A549 (cell line): ENCODE measurements around the gene SF3A2. TPM values are rescaled to one million over a fixed set of nuclear protein-coding genes. Genes with fewer than 3 reads are reported as not detected.
A peak's percentile ranks its signal among the peaks of the same experiment; 100 is the strongest.
"Not testable (repeated sequence)": the region's sequence is repeated elsewhere in the genome, so short reads cannot be mapped to it uniquely, and the experiment has no call there.

ENCODE experiments used
- ATAC-seq, 2 experiments: fragments of 200-7000 bp in 1 of 2; fragments of >200 bp in 1 of 2; cut with Nextera tagmentation in 1 of 2; cut with Tn5 transposase in 1 of 2; 3 replicates each; pipeline versions ENCODE4 v1.8.0 to v1.9.1; 2018 to 2020; ENCODE audit warnings: mild to moderate bottlenecking in 1 of 2, moderate library complexity in 1 of 2
- CTCF ChIA-PET: fragments of 300-600 bp; sonication (Branson Sonifier 250); formaldehyde crosslinking; extraction: SDS; loops from one replicate; lab custom pipeline; 2021; ENCODE audit warnings: antibody characterized with exemption, inconsistent platforms; lab: Yijun Ruan, JAX
- POLR2A ChIA-PET: fragments of 350-600 bp; formaldehyde crosslinking; extraction: SDS; loops from one replicate; lab custom pipeline; 2021; ENCODE audit warnings: antibody characterized with exemption, inconsistent platforms; lab: Yijun Ruan, JAX
- DNase-seq, 2 experiments: peaks; one replicate each; pipeline versions ENCODE4 v3.0.0 to v3.0.0-alpha.2; 2011 to 2016; ENCODE audit warnings: low read depth in 1 of 2, low spot score in 1 of 2
- FAIRE-seq: peaks from 2 replicates; lab custom pipeline; 2011; peaks lifted over from hg19 to GRCh38; lab: Jason Lieb, UNC
- H3K27ac ChIP-seq, 2 experiments: fragments of >200 bp; sonication (Bioruptor Twin); formaldehyde crosslinking; 3 replicates each; pipeline ENCODE4 v1.5.1; 2016 to 2017
- H3K4me1 ChIP-seq: fragments of >200 bp; sonication (Bioruptor Twin); formaldehyde crosslinking; 3 replicates; pipeline ENCODE4 v1.6.1; 2016
- H3K4me2 ChIP-seq: fragments of >200 bp; sonication (Bioruptor Twin); formaldehyde crosslinking; 3 replicates; pipeline ENCODE4 v1.6.1; 2016
- H3K4me3 ChIP-seq: fragments of >200 bp; sonication (Bioruptor Twin); formaldehyde crosslinking; 3 replicates; pipeline ENCODE4 v1.5.1; 2016
- H3K9me3 ChIP-seq: fragments of >200 bp; sonication (Bioruptor Twin); formaldehyde crosslinking; 3 replicates; pipeline ENCODE4 v1.6.1; 2016
- CBX2 ChIP-seq: fragments of 200-600 bp; sonication (generic); IDR thresholded peaks from 2 replicates; pipeline ENCODE4 v1.6.1; 2016; ENCODE audit warnings: low read depth, mild to moderate bottlenecking, borderline replicate concordance
- CTCF ChIP-seq: fragments of >200 bp; sonication (Bioruptor Twin); formaldehyde crosslinking; IDR thresholded peaks from 3 replicates; pipeline ENCODE4 v1.5.1; 2016
- EHMT2 ChIP-seq: fragments of 200-600 bp; sonication (generic); IDR thresholded peaks from 2 replicates; pipeline ENCODE4 v1.6.1; 2016; ENCODE audit warnings: antibody characterized with exemption, low read depth, mild to moderate bottlenecking, moderate library complexity
- ESRRA ChIP-seq: fragments of 150-350 bp; IDR thresholded peaks from 2 replicates; pipeline ENCODE4 v1.6.1; 2014; ENCODE audit warnings: mild to moderate bottlenecking, low read length, borderline replicate concordance
- FOSB ChIP-seq: fragments of 250-450 bp; sonication (Bioruptor Pico); IDR thresholded peaks from 2 replicates; pipeline ENCODE4 v1.5.0; 2020; ENCODE audit warnings: mild to moderate bottlenecking, moderate library complexity
- GATA3 ChIP-seq: IDR thresholded peaks from 2 replicates; pipeline ENCODE4 v1.6.1; 2012; ENCODE audit warnings: borderline replicate concordance
- HDAC2 ChIP-seq: fragments of 200-600 bp; sonication (generic); IDR thresholded peaks from 2 replicates; pipeline ENCODE4 v1.6.1; 2016
- KDM1A ChIP-seq: fragments of 200-600 bp; sonication (generic); IDR thresholded peaks from 2 replicates; pipeline ENCODE4 v1.6.1; 2016; ENCODE audit warnings: low read depth, mild to moderate bottlenecking
- MAX ChIP-seq: IDR thresholded peaks from 2 replicates; pipeline ENCODE4 v1.6.1; 2012
- NPAS2 ChIP-seq: fragments of 250-450 bp; sonication (Bioruptor Pico); IDR thresholded peaks from 2 replicates; pipeline ENCODE4 v1.8.0; 2022; ENCODE audit warnings: mild to moderate bottlenecking, moderate library complexity, borderline replicate concordance
- PHF8 ChIP-seq: fragments of 200-600 bp; sonication (generic); IDR thresholded peaks from 2 replicates; pipeline ENCODE4 v1.6.1; 2016; ENCODE audit warnings: low read depth, mild to moderate bottlenecking, antibody characterized with exemption, moderate library complexity, borderline replicate concordance
- RAD21 ChIP-seq, 2 experiments: fragments of >200 bp in 1 of 2; sonication (Bioruptor Twin) in 1 of 2; formaldehyde crosslinking in 1 of 2; IDR thresholded peaks in 1 of 2; conservative IDR thresholded peaks in 1 of 2; 2 replicates in 1 of 2; 3 replicates in 1 of 2; pipeline ENCODE4 v1.6.1; 2012 to 2018; ENCODE audit warnings: inconsistent platforms in 1 of 2
- RARB ChIP-seq: fragments of 250-450 bp; sonication (Bioruptor Pico); IDR thresholded peaks from 2 replicates; pipeline ENCODE4 v1.8.0; 2021; ENCODE audit warnings: mild to moderate bottlenecking, moderate library complexity
- SREBF2 ChIP-seq: fragments of 450-650 bp; IDR thresholded peaks from 2 replicates; pipeline ENCODE4 v1.6.1; 2014; ENCODE audit warnings: mild to moderate bottlenecking, moderate library complexity
- ZFP36 ChIP-seq: fragments of 450-650 bp; IDR thresholded peaks from 2 replicates; pipeline ENCODE4 v1.6.1; 2014; ENCODE audit warnings: borderline replicate concordance; ENCODE audit not compliant: partially characterized antibody
- ZSCAN20 ChIP-seq: fragments of 250-450 bp; sonication (Bioruptor Pico); IDR thresholded peaks from 2 replicates; pipeline ENCODE4 v1.8.0; 2022; ENCODE audit warnings: mild to moderate bottlenecking, moderate library complexity
- WGBS: methylation state at CpG from one replicate; pipeline ENCODE4 v1.1.6; 2017; ENCODE audit errors: missing lambda C conversion rate; 5-methylcytosine and 5-hydroxymethylcytosine counted together
- polyA plus RNA-seq, 4 experiments: library from polyadenylated mRNA; depleted of rRNA in 3 of 4; stranded (reverse); fragments of >200 nt; fragmentation: RNase III in 1 of 4; extraction: RNeasy Plus Mini Kit Qiagen cat#74134 plus additional on column Dnase treatment in 1 of 4; gene quantifications; 2 replicates in 3 of 4; 3 replicates in 1 of 4; pipeline ENCODE4 v1.2.3, GENCODE V29; 2011 to 2017
- TF ChIP-seq, protein P1 (sequence below): fragments of 150-350 bp; IDR thresholded peaks from 2 replicates; pipeline ENCODE4 v1.6.1; 2014; ENCODE audit warnings: low read depth, mild to moderate bottlenecking, low read length
- TF ChIP-seq, protein P2 (sequence below): IDR thresholded peaks from 2 replicates; pipeline ENCODE4 v1.6.1; 2012
- TF ChIP-seq, protein P3 (sequence below): IDR thresholded peaks from 2 replicates; pipeline ENCODE4 v1.6.1; 2012; ENCODE audit warnings: low read depth, borderline replicate concordance
- TF ChIP-seq, protein P4 (sequence below): fragments of >200 bp; sonication (Bioruptor Twin); formaldehyde crosslinking; IDR thresholded peaks from 2 replicates; pipeline ENCODE4 v1.6.1; 2016

Gene SF3A2
- polyA plus RNA-seq, 2 of the 4 experiments (the other 2 are of a cell fraction) = 11.9 to 68.2 TPM

- Histone ChIP-seq H3K4me1 (no peaks in the 10 kb centered on the region), H3K9me3 (no peaks in the 10 kb centered on the region), H3K4me3 (no peak overlapping the region), H3K4me2 (no peak overlapping the region), H3K27ac (no peak overlapping the region)
- ChIA-PET CTCF (interaction anchor here (0.8 to 1.3 kb wide), 3 partner anchors 9 to 36 kb away, joined by 3 to 5 read pairs (median 3); partner anchors contain the start of gene DOT1L), POLR2A (no interaction called here)
- 94% methylated on average over 28 of the region's 37 CpGs for WGBS
- TF ChIP-seq MAX (no peak), GATA3 (no peak), EHMT2 (no peak), ZFP36 (no peak), PHF8 (no peak), FOSB (CRISPR knock-in tag) (no peak), KDM1A (no peak)
- TF ChIP-seq, protein P1, sequence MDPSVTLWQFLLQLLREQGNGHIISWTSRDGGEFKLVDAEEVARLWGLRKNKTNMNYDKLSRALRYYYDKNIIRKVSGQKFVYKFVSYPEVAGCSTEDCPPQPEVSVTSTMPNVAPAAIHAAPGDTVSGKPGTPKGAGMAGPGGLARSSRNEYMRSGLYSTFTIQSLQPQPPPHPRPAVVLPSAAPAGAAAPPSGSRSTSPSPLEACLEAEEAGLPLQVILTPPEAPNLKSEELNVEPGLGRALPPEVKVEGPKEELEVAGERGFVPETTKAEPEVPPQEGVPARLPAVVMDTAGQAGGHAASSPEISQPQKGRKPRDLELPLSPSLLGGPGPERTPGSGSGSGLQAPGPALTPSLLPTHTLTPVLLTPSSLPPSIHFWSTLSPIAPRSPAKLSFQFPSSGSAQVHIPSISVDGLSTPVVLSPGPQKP = no peak
- TF ChIP-seq, protein P2, sequence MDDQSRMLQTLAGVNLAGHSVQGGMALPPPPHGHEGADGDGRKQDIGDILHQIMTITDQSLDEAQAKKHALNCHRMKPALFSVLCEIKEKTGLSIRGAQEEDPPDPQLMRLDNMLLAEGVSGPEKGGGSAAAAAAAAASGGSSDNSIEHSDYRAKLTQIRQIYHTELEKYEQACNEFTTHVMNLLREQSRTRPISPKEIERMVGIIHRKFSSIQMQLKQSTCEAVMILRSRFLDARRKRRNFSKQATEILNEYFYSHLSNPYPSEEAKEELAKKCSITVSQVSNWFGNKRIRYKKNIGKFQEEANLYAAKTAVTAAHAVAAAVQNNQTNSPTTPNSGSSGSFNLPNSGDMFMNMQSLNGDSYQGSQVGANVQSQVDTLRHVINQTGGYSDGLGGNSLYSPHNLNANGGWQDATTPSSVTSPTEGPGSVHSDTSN = no peak
- no peak for ATAC-seq
- FAIRE-seq = no peak
- no peak for DNase-seq
Measured at GRCh38 chr19:2199861-2200623, 36.6 kb upstream of the SF3A2 start.

DNA sequence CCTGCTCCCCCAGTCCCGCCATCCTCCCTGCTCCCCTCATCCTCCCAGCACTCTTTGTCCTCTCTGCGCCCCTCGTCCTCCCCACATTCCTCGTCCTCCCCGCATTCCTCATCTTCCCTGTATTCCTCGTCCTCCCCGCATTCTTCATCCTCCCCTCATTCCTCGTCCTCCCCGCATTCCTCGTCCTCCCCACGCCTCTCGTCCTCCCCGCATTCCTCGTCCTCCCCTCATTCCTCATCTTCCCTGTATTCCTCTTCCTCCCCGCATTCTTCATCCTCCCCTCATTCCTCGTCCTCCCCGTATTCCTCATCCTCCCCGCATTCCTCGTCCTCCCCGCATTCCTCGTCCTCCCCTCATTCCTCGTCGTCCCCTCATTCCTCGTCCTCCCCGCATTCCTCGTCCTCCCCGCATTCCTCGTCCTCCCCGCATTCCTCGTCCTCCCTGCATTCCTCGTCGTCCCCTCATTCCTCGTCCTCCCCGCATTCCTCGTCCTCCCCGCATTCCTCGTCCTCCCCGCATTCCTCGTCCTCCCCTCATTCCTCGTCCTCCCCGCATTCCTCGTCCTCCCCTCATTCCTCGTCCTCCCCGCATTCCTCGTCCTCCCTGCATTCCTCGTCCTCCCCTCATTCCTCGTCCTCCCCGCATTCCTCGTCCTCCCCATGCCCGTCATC lies 35.9 kb upstream of the SF3A2 start:
- H3K27ac ChIP-seq, H3K4me2 ChIP-seq, DNase-seq, ATAC-seq, H3K4me1 ChIP-seq, CTCF ChIA-PET, H3K9me3 ChIP-seq, FAIRE-seq, H3K4me3 ChIP-seq, POLR2A ChIA-PET: not testable (repeated sequence)
- WGBS = 96% methylated on average over 34 of the region's 50 CpGs

DNA sequence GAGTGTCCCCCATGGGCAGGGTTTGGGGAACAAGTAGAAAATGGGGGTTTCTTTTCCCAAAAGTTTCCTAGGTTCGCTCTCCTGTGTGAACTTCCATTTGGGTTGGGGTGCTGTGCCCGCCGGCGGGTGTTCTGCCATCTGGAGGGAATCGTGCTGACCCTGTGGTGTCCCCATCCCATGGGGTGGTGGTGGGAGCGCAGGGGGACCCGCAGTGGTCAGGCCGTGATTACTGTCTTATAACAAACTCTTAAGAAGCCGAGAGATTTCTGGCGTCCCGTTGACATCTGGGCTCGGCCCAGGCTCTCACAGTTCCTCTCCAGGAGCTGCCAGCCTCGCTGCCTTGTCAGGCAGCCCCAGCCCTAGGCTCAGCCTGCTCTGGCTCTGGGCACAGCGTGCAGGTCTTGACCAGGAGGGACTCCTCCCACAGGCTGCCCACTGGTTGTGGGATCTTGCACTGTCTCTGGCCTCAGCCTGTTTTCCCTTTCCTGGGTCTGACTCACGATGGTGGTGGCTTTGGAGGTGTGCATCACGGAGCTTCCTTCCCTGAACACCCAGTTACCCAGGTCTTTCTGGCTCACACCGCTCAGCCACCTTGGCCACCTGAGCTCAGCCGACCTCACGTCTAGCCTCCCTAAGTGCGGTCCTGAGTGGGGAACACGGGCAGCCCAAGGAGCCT lies 35.0 kb upstream of the SF3A2 start:
- DNase-seq = no peak
- Histone ChIP-seq H3K4me1 (no peaks in the 10 kb centered on the region), H3K4me2 (no peak overlapping the region), H3K27ac (no peak overlapping the region), H3K4me3 (no peak overlapping the region), H3K9me3 (no peaks in the 10 kb centered on the region)
- WGBS = 96% methylated on average over 15 of the region's 21 CpGs
- ATAC-seq = 0 out of 6 replicates have a peak, but pooled peaks of 1 of the 2 experiments have one; percentile 23
- ChIA-PET POLR2A (no interaction called here), CTCF (interaction anchor here (1.3 kb wide), 1 partner anchor 12 kb away, joined by 3 read pairs; no protein-coding TSS in a partner anchor)
- FAIRE-seq = no peak
- TF ChIP-seq ZSCAN20 (CRISPR knock-in tag) (no peak), HDAC2 (no peak), CBX2 (no peak), NPAS2 (CRISPR knock-in tag) (no peak), CTCF (no peak), RAD21 (conservative IDR thresholded peaks at IDR 0.05 in 1 of 2, IDR thresholded peaks at IDR 0.05 in 1 of 2) (no peak), RARB (CRISPR knock-in tag) (no peak), SREBF2 (no peak), ESRRA (no peak)
- TF ChIP-seq, protein P1 = no peak
- TF ChIP-seq, protein P3, sequence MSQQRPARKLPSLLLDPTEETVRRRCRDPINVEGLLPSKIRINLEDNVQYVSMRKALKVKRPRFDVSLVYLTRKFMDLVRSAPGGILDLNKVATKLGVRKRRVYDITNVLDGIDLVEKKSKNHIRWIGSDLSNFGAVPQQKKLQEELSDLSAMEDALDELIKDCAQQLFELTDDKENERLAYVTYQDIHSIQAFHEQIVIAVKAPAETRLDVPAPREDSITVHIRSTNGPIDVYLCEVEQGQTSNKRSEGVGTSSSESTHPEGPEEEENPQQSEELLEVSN = no peak
- TF ChIP-seq, protein P4, sequence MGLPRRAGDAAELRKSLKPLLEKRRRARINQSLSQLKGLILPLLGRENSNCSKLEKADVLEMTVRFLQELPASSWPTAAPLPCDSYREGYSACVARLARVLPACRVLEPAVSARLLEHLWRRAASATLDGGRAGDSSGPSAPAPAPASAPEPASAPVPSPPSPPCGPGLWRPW = no peak
